ENCODE measurements around the gene IFI27L1.
A peak's percentile ranks its signal among the peaks of the same experiment; 100 is the strongest.

Gene IFI27L1

GRCh38 chr14:94080621-94081385 lies at the start of gene IFI27L1, which contains the start of gene DDX24:
TSS of gene IFI27L1 (plus strand) at chr14:94081310. CDS start at chr14:94096938, 15,628 bp downstream.
TSS of gene DDX24 (minus strand) at chr14:94081202. CDS start at chr14:94079742, 1,460 bp downstream.
- peak; percentile 92 for DNase-seq (ENCODE audit: low spot score)

- no peak for DNase-seq (ENCODE audit: low spot score)
Measured at GRCh38 chr14:94031883-94032279, 49.2 kb upstream of the IFI27L1 start.

GRCh38 chr14:94034886-94035285 lies 46.2 kb upstream of the IFI27L1 start:
- no peak for DNase-seq (ENCODE audit: low spot score)

- DNase-seq (ENCODE audit: low spot score): peak; percentile 70
Measured at GRCh38 chr14:94036313-94037167, 44.6 kb upstream of the IFI27L1 start.

- DNase-seq (ENCODE audit: low spot score): no peak
Measured at GRCh38 chr14:94037954-94038353, 43.2 kb upstream of the IFI27L1 start.

GRCh38 chr14:94038510-94038909 lies 42.6 kb upstream of the IFI27L1 start:
- DNase-seq (ENCODE audit: low spot score): no peak

GRCh38 chr14:94038921-94039629 lies 42.0 kb upstream of the IFI27L1 start:
- no peak for DNase-seq (ENCODE audit: low spot score)

GRCh38 chr14:94040247-94040646 lies 40.9 kb upstream of the IFI27L1 start:
- no peak for DNase-seq (ENCODE audit: low spot score)

- DNase-seq (ENCODE audit: low spot score): no peak
Measured at GRCh38 chr14:94040796-94041195, 40.3 kb upstream of the IFI27L1 start.

GRCh38 chr14:94041551-94042346 lies 39.4 kb upstream of the IFI27L1 start:
- no peak for DNase-seq (ENCODE audit: low spot score)

- DNase-seq (ENCODE audit: low spot score): no peak
Measured at GRCh38 chr14:94042433-94043091, 38.5 kb upstream of the IFI27L1 start.

GRCh38 chr14:94043111-94043755 lies 37.9 kb upstream of the IFI27L1 start:
- no peak for DNase-seq (ENCODE audit: low spot score)

GRCh38 chr14:94043756-94044475 lies 37.2 kb upstream of the IFI27L1 start:
- no peak for DNase-seq (ENCODE audit: low spot score)

GRCh38 chr14:94044476-94045091 lies 36.5 kb upstream of the IFI27L1 start:
- no peak for DNase-seq (ENCODE audit: low spot score)

GRCh38 chr14:94045101-94045500 lies 36.0 kb upstream of the IFI27L1 start:
- no peak for DNase-seq (ENCODE audit: low spot score)

GRCh38 chr14:94045563-94046345 lies 35.4 kb upstream of the IFI27L1 start:
- DNase-seq (ENCODE audit: low spot score): no peak

GRCh38 chr14:94046696-94047250 lies 34.3 kb upstream of the IFI27L1 start:
- no peak for DNase-seq (ENCODE audit: low spot score)

GRCh38 chr14:94047581-94047980 lies 33.5 kb upstream of the IFI27L1 start:
- no peak for DNase-seq (ENCODE audit: low spot score)

All from COLO829 (cell line).